ENCODE data around the gene OR2W3. TPM values are rescaled to one million over a fixed set of nuclear protein-coding genes. Genes with fewer than 3 reads are reported as not detected.
A peak's percentile ranks its signal among the peaks of the same experiment; 100 is the strongest.

OR2W3 gene
- 2.0 and 2.2 TPM in 2 replicates for total RNA-seq (2014; rRNA removed; shearing (Covaris generic))
- 2.2 and 2.8 TPM in 2 replicates for polyA plus RNA-seq (2015; cell fraction: cytosol; rRNA removed)
- 1.4 and 1.8 TPM in 2 replicates for polyA plus RNA-seq (2015; cell fraction: nucleus; rRNA removed)

- DNase-seq (ENCODE audit: low read depth): no peak
These were observed at the start of gene OR2W3 for GRCh38 chr1:247895163-247895637. OR2W3 (plus strand) TSS chr1:247895587; CDS start chr1:247895587, 0 bp downstream.

DNA sequence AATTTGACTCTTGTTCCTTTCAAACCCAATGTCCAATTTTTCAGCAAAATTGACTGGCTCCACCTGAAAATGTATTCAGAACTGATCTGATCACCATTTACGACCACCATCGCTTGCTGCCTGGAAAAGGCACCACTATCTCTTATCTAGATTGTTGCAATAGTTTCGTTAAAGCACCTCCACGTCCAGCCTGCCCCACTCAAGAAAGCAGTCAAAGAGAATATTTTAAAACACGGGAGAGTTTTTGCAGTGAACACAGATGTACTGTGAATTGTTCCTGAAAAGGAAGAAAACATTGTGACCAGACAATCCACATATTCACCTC lies 49.7 kb upstream of the OR2W3 start:
- no peak for DNase-seq (ENCODE audit: low read depth)

DNA sequence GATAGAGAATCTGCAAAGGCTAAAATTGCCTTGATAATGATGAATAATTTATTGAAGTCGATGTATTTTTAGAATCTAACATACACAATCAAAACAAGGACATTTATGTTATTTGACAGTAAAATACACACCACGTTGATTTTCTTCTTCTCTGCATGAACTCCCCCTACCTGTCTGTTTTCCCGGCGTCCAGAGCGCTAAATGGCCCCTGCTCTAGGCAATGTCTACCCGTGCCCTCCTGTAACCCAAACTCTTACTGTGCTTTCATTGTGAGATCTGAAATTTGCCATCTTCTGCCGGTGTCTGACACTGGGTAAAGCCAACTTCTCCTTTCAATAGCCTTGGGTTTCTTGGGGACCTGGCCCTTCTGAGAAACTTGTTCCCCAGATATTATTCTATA lies 47.0 kb upstream of the OR2W3 start:
- no peak for DNase-seq (ENCODE audit: low read depth)

DNA sequence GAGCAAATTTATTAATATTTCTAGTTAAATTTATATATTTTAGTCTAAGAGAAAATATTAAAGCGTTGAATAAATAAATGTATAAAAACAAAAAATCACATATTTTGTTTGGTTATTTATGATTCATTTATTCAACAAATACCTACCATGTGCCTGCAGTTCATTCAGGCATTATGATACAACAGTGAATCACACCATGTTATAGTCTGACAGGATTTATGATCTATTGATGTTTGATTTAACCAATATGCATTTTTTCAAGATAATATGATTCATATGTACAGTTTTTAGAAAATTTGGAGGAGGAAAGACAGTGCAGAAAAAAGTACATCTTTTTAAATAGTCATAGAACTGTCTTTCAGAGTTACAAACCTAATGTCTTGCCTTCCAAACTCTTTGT lies 45.8 kb upstream of the OR2W3 start:
- no peak for DNase-seq (ENCODE audit: low read depth)

GRCh38 chr1:247854899-247855545 lies 40.4 kb upstream of the OR2W3 start:
- no peak for DNase-seq (ENCODE audit: low read depth)

DNA sequence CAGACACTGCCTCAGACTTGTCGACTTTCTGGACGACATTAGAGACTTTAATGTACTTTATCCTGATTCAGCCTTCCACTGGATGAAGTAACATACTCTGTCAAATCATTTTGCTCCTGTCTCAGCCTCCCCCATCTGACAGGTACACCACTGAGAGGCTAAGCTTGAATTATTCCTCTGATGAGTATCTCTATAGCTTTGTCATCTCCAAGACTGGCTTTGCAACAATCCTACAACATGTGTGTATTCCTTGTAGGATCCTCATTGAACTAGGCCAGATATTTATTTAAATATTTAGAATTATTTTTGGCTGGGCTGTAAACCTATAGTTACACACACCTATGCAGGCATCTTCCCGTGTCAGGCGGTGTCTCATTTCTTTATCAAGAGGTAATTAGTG lies 39.5 kb upstream of the OR2W3 start:
- DNase-seq (ENCODE audit: low read depth): no peak

DNA sequence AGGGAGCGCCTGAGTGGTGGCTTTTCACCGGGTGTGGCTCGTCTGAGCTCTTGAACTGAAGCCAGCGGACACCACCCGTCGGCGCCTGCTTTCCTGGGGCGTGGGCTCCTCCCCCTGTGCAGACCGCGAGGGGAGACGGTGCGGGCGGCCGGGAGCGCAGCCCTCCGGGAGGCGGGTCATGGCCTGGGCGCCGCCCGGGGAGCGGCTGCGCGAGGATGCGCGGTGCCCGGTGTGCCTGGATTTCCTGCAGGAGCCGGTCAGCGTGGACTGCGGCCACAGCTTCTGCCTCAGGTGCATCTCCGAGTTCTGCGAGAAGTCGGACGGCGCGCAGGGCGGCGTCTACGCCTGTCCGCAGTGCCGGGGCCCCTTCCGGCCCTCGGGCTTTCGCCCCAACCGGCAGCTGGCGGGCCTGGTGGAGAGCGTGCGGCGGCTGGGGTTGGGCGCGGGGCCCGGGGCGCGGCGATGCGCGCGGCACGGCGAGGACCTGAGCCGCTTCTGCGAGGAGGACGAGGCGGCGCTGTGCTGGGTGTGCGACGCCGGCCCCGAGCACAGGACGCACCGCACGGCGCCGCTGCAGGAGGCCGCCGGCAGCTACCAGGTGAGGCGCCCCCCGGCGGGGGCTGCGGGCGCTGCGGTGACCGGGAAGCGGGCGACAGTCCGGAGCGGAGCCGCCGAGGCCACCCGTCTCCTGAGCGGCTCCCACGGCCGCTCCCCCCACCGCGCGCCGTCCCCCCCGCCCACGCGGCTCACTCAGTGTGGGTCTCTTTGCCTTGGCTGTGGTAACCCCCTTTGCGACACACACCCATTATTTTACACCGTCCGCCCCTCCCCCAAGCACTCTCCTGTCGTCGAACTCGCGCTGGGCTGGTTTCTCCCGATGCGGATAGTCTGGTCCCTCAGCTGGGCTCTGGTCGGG lies 38.1 kb upstream of the OR2W3 start, which contains the start of gene TRIM58:
TRIM58 (plus strand) TSS at position 119 of the 916 bp plus-strand sequence; CDS start at position 179, 60 bp downstream.
- DNase-seq (ENCODE audit: low read depth): peak; percentile 57

DNA sequence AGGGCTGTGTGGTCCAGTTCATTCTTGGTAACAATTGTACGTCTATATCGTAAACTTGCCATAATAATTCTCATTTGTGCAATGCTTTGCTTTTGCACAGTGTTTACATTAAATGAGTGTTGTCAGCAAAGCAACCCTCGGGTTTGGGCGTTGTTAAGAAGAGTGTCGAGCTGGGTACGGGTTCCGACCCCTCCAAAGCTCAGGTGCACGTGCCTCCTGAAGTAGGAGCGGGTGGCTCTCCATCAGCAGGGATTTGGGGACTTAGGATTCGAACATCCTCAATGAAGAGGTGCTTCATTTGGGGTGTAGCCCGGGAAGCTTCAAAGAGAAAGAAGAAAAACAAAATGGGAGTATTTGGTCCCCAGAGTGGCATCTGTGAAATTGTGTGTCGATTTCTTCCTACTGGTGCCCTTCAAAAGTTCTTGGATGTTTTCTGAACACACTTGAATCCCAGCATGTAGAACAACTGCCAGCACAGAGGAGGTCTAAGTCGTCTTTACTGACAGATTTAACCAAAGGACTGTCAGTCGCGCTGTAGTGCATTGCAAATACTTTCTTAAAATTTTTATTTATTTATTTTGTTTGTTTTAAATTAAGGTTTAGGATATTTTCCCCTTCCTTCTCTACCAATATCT lies 37.3 kb upstream of the OR2W3 start:
- peak; percentile 5 for DNase-seq (ENCODE audit: low read depth)

- no peak for DNase-seq (ENCODE audit: low read depth)
These were observed 32.6 kb upstream of the OR2W3 start for GRCh38 chr1:247862756-247863155.

GRCh38 chr1:247864644-247865043 lies 30.7 kb upstream of the OR2W3 start:
- DNase-seq (ENCODE audit: low read depth): no peak

DNA sequence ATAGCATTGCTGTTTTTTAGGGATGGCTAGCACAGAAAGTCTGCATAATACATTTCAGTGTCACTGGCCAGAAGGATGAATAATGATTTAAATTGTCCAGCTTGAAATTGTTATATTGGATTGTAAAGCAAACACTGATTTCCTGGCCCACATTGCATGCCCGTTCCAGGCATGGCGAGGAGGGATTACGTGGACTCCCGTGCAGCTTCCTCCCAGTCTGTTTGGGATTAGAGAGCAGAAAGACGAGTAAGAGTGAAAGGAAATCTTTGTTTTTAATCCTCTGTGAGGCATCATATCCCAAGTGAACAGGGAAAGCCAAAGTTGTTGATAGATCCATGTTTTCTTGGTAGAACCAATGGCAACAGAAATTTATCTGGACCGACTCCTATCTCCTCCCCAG lies 30.0 kb upstream of the OR2W3 start:
- DNase-seq (ENCODE audit: low read depth): no peak

DNA sequence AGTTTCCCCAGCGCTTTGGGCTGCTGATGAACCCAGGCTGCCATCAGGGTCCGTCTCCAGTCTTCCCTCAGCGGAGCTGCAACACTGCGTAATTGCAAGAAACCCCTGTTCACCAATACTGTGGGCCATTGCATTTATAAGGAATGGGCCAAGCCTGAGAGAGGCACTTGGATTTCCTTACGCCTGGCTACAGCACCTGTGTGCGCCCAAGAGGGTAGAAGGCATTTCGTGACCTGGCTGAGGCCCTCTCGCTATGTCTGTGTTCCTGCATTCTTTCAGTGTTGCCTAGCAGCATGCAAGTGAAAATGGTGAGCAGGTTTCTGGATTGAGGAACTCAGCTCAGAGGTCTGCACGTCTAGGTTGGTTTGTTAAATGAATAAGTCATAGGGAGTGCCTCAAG lies 12.0 kb upstream of the OR2W3 start:
- no peak for DNase-seq (ENCODE audit: low read depth)

DNA sequence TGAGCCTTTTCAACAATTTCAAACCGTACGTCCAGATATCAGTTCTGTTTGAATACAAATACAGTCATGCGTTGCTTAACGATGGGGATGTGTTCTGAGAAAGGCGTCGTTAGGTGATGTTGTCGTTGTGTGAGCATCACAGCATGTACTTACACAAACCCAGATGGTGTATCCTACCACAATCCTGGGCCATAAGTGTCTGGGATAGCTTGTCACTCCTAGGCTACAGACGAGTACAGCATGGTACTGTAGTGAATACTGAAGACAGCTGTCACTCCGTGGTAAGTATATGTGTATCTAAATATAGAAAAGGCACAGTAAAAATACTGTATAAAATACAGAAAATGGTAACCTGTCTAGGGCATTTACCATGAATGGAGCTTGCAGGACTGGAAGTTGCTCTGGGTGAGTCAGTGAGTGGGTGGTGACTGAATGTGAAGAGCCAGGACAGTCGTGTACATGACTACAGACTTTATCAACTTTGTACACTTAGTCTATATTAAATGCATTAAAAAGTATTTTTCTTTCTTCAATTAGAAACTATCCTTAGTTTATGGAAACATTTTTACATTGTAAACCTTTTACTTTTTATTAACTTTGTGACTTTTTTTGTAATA lies 10.5 kb upstream of the OR2W3 start:
- DNase-seq (ENCODE audit: low read depth): no peak

DNA sequence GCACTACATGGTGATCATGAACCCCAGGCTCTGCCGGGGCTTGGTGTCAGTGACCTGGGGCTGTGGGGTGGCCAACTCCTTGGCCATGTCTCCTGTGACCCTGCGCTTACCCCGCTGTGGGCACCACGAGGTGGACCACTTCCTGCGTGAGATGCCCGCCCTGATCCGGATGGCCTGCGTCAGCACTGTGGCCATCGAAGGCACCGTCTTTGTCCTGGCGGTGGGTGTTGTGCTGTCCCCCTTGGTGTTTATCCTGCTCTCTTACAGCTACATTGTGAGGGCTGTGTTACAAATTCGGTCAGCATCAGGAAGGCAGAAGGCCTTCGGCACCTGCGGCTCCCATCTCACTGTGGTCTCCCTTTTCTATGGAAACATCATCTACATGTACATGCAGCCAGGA lies 589 bp downstream of the OR2W3 start:
- DNase-seq (ENCODE audit: low read depth): no peak

GRCh38 chr1:247904122-247904521 lies 8.7 kb downstream of the OR2W3 start:
- DNase-seq (ENCODE audit: low read depth): no peak

GRCh38 chr1:247905181-247905580 lies 9.8 kb downstream of the OR2W3 start:
- no peak for DNase-seq (ENCODE audit: low read depth)

GRCh38 chr1:247905910-247906503 lies 10.6 kb downstream of the OR2W3 start:
- no peak for DNase-seq (ENCODE audit: low read depth)

DNA sequence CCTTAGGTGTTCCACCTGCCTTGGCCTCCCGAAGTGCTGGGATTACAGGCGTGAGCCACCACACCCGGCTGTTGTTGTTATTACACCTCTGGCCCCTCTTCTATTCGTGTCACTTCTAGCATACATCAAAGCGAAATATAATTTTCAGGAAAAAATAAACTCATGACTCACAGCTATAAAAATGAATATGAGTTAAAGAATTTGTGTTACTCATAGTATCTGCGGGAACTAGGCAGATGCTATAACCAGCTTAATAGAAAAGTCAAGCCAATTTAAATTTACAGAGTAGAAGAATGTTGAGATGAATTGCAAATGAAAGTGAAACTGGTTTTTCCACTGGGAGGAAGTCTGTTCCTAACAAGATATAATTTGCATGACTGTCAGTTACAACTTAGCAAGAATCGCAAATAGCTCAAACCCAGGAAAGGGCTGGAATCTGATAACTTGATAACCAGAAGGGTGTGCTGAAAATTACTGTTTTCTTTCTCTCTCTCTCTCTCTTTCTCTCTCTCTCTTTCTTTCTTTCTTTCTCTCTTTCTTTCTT lies 11.2 kb downstream of the OR2W3 start:
- DNase-seq (ENCODE audit: low read depth): peak; percentile 76

DNA sequence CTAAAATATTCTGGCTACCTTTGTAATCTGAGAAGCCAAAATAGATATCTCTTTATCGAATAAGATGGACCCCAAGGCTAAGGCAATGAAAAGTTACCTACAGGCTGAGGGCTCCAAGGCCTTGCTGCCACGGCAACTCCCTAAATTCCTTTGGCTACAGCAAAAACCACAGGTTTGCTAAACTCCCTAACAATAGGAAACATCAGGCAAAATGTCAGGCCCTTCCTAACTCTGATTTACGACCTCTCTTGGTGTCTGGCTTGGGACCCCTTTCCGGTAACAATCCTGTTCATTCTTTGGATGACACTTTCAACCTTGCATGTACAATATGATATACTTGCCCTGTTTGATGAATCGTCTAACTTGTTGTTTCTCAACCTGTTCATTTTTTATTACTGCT lies 13.4 kb downstream of the OR2W3 start:
- DNase-seq (ENCODE audit: low read depth): no peak

- DNase-seq (ENCODE audit: low read depth): no peak
These were observed 18.4 kb downstream of the OR2W3 start for GRCh38 chr1:247913786-247914185.
